OCI-LY7 (cell line): ENCODE measurements around the gene APOF.
"Not testable (repeated sequence)": the region's sequence is repeated elsewhere in the genome, so short reads cannot be mapped to it uniquely, and the experiment has no call there.

Experiments
- EZH2phosphoT487 ChIP-seq: fragments of 200-600 bp; sonication (generic); IDR thresholded peaks from 2 replicates; pipeline ENCODE4 v1.6.1; 2018; ENCODE audit warnings: low read depth, borderline replicate concordance, mild to moderate bottlenecking, mixed run types, antibody characterized with exemption, low read length, moderate library complexity, mixed read lengths
- TF ChIP-seq, protein P1 (sequence below): fragments of 200-600 bp; sonication (generic); conservative IDR thresholded peaks from 2 replicates; pipeline ENCODE4 v1.5.1; 2014; ENCODE audit warnings: mild to moderate bottlenecking, antibody characterized with exemption, low read length, moderate library complexity, mixed read lengths

DNA sequence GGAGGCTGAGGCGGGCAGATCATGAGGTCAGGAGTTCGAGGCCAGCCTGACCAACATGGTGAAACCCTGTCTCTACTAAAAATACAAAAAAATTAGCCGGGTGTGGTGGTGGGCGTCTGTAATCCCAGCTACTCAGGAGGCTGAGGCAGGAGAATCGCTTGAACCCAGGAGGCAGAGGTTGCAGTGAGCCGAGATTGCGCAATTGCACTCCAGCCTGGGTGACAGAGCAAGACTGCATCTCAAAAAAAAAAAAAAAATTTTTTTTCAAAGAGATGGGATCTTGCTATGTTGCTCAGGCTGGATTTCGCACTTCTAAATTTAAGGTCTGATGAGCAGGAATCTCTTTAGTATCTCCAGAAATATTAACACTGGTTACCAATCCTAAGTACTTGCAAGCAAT is 41.0 kb downstream of the APOF start:
- TF ChIP-seq, protein P1, sequence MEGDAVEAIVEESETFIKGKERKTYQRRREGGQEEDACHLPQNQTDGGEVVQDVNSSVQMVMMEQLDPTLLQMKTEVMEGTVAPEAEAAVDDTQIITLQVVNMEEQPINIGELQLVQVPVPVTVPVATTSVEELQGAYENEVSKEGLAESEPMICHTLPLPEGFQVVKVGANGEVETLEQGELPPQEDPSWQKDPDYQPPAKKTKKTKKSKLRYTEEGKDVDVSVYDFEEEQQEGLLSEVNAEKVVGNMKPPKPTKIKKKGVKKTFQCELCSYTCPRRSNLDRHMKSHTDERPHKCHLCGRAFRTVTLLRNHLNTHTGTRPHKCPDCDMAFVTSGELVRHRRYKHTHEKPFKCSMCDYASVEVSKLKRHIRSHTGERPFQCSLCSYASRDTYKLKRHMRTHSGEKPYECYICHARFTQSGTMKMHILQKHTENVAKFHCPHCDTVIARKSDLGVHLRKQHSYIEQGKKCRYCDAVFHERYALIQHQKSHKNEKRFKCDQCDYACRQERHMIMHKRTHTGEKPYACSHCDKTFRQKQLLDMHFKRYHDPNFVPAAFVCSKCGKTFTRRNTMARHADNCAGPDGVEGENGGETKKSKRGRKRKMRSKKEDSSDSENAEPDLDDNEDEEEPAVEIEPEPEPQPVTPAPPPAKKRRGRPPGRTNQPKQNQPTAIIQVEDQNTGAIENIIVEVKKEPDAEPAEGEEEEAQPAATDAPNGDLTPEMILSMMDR, result not testable (repeated sequence)
- not testable (repeated sequence) for TF ChIP-seq EZH2phosphoT487
